Superior temporal gyrus (tissue), 1 donor: ENCODE measurements around the gene STK39.

Experiments
- DNase-seq: peaks from one replicate; pipeline ENCODE4 v3.0.0-alpha.2; 2016; ENCODE audit errors: extremely low spot score

Gene STK39

GRCh38 chr2:167961536-167962048 lies 285.8 kb downstream of the STK39 start:
- no peak for DNase-seq

GRCh38 chr2:167960089-167960747 lies 287.2 kb downstream of the STK39 start:
- no peak for DNase-seq

- no peak for DNase-seq
Measured at GRCh38 chr2:167957662-167958061, 289.7 kb downstream of the STK39 start.

- DNase-seq, result no peak
Measured at GRCh38 chr2:167955264-167955906, 292.0 kb downstream of the STK39 start.

- DNase-seq, result no peak
Measured at GRCh38 chr2:167954495-167954894, 292.9 kb downstream of the STK39 start.

- DNase-seq, result no peak
Measured at GRCh38 chr2:167953776-167954175, 293.6 kb downstream of the STK39 start.

- no peak for DNase-seq
Measured at GRCh38 chr2:167950571-167950970, 296.8 kb downstream of the STK39 start.

GRCh38 chr2:167946441-167946841 lies 301.0 kb downstream of the STK39 start:
- no peak for DNase-seq

GRCh38 chr2:167945660-167946368 lies 301.6 kb downstream of the STK39 start:
- DNase-seq, result no peak

GRCh38 chr2:167944825-167945659 lies 302.4 kb downstream of the STK39 start:
- DNase-seq, result no peak

- no peak for DNase-seq
Measured at GRCh38 chr2:167943897-167944296, 303.5 kb downstream of the STK39 start.

GRCh38 chr2:167943368-167943767 lies 304.0 kb downstream of the STK39 start:
- DNase-seq, result no peak

- no peak for DNase-seq
Measured at GRCh38 chr2:167942366-167943081, 304.9 kb downstream of the STK39 start.

- no peak for DNase-seq
Measured at GRCh38 chr2:167941604-167942003, 305.8 kb downstream of the STK39 start.

GRCh38 chr2:167940734-167941507 lies 306.5 kb downstream of the STK39 start:
- no peak for DNase-seq

- no peak for DNase-seq
Measured at GRCh38 chr2:167940346-167940725, 307.1 kb downstream of the STK39 start.

GRCh38 chr2:167939514-167940345 lies 307.7 kb downstream of the STK39 start:
- no peak for DNase-seq

GRCh38 chr2:167937403-167937802 lies 310.0 kb downstream of the STK39 start:
- no peak for DNase-seq

- DNase-seq, result no peak
Measured at GRCh38 chr2:167935803-167936110, 311.6 kb downstream of the STK39 start.
